RWPE2 (cell line): ENCODE measurements around the gene LGSN.
"Not testable (repeated sequence)": the region's sequence is repeated elsewhere in the genome, so short reads cannot be mapped to it uniquely, and the experiment has no call there.

Source experiments
- ATAC-seq: fragments of 200-7000 bp; cut with Tn5 transposase; 3 replicates; pipeline ENCODE4 v1.9.1; 2021; ENCODE audit warnings: low read depth
- DNase-seq: peaks from one replicate; pipeline ENCODE4 v3.0.0-alpha.2; 2020; ENCODE audit warnings: low spot score
- H3K27ac ChIP-seq: fragments of 450-650 bp; 2 replicates; pipeline ENCODE4 v1.5.1; 2017; ENCODE audit warnings: mild to moderate bottlenecking; ENCODE audit not compliant: poor library complexity, severe bottlenecking
- H3K27me3 ChIP-seq: fragments of 250-450 bp; sonication (Bioruptor Pico); 2 replicates; pipeline ENCODE4 v1.5.1; 2021; ENCODE audit warnings: mild to moderate bottlenecking, moderate library complexity; ENCODE audit not compliant: insufficient read depth, poor library complexity, severe bottlenecking
- H3K36me3 ChIP-seq: fragments of 250-450 bp; sonication (Bioruptor Pico); 2 replicates; pipeline ENCODE4 v1.5.1; 2020; ENCODE audit warnings: low read depth, mild to moderate bottlenecking, moderate library complexity
- H3K4me1 ChIP-seq: fragments of 250-450 bp; sonication (Bioruptor Pico); 2 replicates; pipeline ENCODE4 v1.5.1; 2021; ENCODE audit warnings: mild to moderate bottlenecking, moderate library complexity; ENCODE audit not compliant: insufficient read depth, poor library complexity, severe bottlenecking
- H3K4me3 ChIP-seq: fragments of 250-450 bp; sonication (Bioruptor Pico); 2 replicates; pipeline ENCODE4 v1.5.1; 2021; ENCODE audit warnings: mild to moderate bottlenecking, moderate library complexity; ENCODE audit not compliant: severe bottlenecking
- H3K9me3 ChIP-seq: fragments of 250-450 bp; sonication (Bioruptor Pico); 2 replicates; pipeline ENCODE4 v1.5.1; 2021; ENCODE audit warnings: mild to moderate bottlenecking, moderate library complexity; ENCODE audit not compliant: severe bottlenecking
- CTCF ChIP-seq: fragments of 450-650 bp; IDR thresholded peaks from one replicate; pipeline ENCODE4 v1.5.1; 2017; ENCODE audit warnings: mild to moderate bottlenecking, moderate library complexity; ENCODE audit not compliant: poor library complexity, severe bottlenecking

LGSN gene

DNA sequence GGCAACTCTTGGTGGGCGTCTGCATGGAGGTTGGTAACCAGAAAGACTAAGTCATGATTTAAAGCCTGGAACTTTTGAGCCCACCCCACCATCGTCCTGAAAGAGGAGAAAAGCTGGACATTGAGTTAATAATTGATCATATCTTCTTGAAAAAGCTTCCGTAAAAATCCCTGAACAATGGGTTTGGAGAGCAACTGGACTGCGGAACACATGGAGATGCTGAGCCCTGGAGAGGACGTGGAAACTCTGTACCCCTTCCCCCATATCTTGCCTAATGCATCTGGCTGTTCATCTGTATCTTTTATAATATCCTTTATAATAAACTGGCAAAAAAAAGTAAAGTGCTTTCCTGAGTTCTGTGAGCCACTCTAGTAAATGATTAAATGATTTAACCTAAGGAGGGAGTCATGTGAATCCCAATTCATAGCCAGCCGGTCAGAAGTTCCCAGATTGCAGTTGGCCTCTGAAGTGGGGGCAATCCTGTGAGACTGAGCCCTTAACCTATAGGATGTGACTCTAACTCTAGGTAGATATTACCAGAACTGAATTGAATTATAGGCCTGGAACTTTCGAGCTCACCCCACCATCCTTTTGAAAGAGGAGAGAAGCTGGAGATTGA lies 26.5 kb upstream of the LGSN start:
- H3K27ac ChIP-seq, result no peak overlapping the region
- no peak for ATAC-seq

DNA sequence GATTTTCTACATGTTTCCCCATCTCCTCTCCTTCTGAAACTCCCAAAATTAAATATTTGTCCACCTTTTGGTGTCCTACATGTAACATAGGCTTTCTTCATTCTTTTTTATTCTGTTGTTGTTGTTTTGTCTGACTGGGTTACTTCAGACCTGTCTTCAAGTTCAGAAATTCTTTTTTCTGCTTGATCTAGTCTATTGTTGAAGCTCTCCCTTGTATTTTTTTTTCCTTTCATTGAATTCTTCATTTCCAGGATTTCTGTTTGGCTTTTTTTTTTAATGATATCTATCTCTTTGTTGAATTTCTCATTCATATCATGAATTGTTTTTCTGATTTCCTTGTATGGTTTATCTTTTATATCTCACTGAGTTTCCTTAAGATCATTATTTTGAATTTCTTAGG lies 20.6 kb upstream of the LGSN start:
- no peak for TF ChIP-seq CTCF
- Histone ChIP-seq H3K9me3 (no peaks in the 10 kb centered on the region), H3K4me1 (no peaks in the 10 kb centered on the region), H3K27me3 (no peaks in the 10 kb centered on the region), H3K27ac (no peak overlapping the region), H3K4me3 (no peak overlapping the region), H3K36me3 (no peaks in the 10 kb centered on the region)
- ATAC-seq (no peak), DNase-seq (no peak)

More for the DNA sequence above, 26.5 kb upstream of the LGSN start:
- Histone ChIP-seq H3K36me3 (no peaks in the 10 kb centered on the region), H3K4me3 (no peak overlapping the region), H3K27me3 (no peaks in the 10 kb centered on the region), H3K9me3 (no peaks in the 10 kb centered on the region), H3K4me1 (peaks cover 11% of the 10 kb centered on the region)
- DNase-seq, result no peak
- TF ChIP-seq CTCF, result no peak

- DNase-seq, H3K36me3 ChIP-seq: not testable (repeated sequence)
Observed at GRCh38 chr6:63334652-63335051, 14.9 kb upstream of the LGSN start.

GRCh38 chr6:63333440-63333839 lies 13.7 kb upstream of the LGSN start:
- Histone ChIP-seq H3K4me1 (no peaks in the 10 kb centered on the region), H3K27me3 (no peaks in the 10 kb centered on the region), H3K9me3 (no peaks in the 10 kb centered on the region), H3K27ac (no peak overlapping the region), H3K36me3 (no peaks in the 10 kb centered on the region), H3K4me3 (no peak overlapping the region)
- no peak for TF ChIP-seq CTCF
- no peak for DNase-seq
- no peak for ATAC-seq

More at GRCh38 chr6:63334652-63335051, 14.9 kb upstream of the LGSN start:
- not testable (repeated sequence) for H3K4me1 ChIP-seq, H3K4me3 ChIP-seq, H3K9me3 ChIP-seq, H3K27me3 ChIP-seq, H3K27ac ChIP-seq, ATAC-seq

DNA sequence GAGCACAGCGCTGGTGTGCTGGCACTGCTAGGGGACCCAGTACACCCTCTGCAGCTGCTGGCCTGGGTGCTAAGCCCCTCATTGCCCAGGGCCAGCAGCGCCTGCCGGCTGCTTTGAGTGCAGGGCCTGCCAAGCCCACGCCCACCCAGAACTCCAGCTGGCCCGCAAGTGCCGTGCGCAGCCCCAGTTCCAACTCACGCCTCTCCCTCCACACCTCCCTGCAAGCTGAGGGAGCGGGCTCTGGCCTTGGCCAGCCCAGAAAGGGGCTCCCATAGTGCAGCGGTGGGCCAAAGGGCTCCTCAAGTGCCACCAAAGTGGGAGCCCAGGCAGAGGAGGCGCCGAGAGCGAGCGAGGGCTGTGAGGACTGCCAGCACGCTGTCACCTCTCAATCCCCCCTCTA lies 6.8 kb upstream of the LGSN start:
- H3K9me3 ChIP-seq, H3K4me3 ChIP-seq, ATAC-seq: not testable (repeated sequence)

GRCh38 chr6:63322981-63323380 lies 3.2 kb upstream of the LGSN start:
- ATAC-seq, result no peak
- no peak for DNase-seq
- TF ChIP-seq CTCF, result no peak
- H3K4me1 ChIP-seq, result no peaks in the 10 kb centered on the region
- no peak overlapping the region for H3K4me3 ChIP-seq
- H3K36me3 ChIP-seq, result no peaks in the 10 kb centered on the region
- H3K9me3 ChIP-seq, result no peaks in the 10 kb centered on the region
- no peak overlapping the region for H3K27ac ChIP-seq
- no peaks in the 10 kb centered on the region for H3K27me3 ChIP-seq

More for the DNA sequence above, 6.8 kb upstream of the LGSN start:
- not testable (repeated sequence) for H3K36me3 ChIP-seq, H3K27me3 ChIP-seq, H3K27ac ChIP-seq, DNase-seq, H3K4me1 ChIP-seq
